K562 (cell line): Measurements from ENCODE around the gene SART1. TPM values are rescaled to one million over a fixed set of nuclear protein-coding genes. Genes with fewer than 3 reads are reported as not detected.

Experiments used
- ATAC-seq: fragments of 200-7000 bp; cut with Tn5 transposase; 3 replicates; pipeline ENCODE4 v1.9.1; 2020; ENCODE audit warnings: moderate library complexity
- BruUV-seq: library from RNA; stranded (reverse); fragments of 400-500 nt; replicated peaks from 2 replicates; lab custom pipeline; 2021; lab: Mats Ljungman, UMichigan
- CTCF ChIA-PET: fragments of 300-600 bp; formaldehyde crosslinking; extraction: SDS; loops from one replicate; lab custom pipeline; 2021; ENCODE audit warnings: low intra/inter-chr PET ratio; lab: Yijun Ruan, JAX
- POLR2A ChIA-PET: fragments of 300-600, 350-650 bp; sonication (Branson Sonifier 250); formaldehyde crosslinking; extraction: SDS; loops from one replicate; lab custom pipeline; 2021; ENCODE audit warnings: antibody characterized with exemption, inconsistent platforms; lab: Yijun Ruan, JAX
- DNase-seq, 4 experiments: peaks; one replicate each; pipeline versions ENCODE4 v3.0.0 to v3.0.0-alpha.2; 2011 to 2018; ENCODE audit warnings: low spot score in 3 of 4, mixed read lengths in 3 of 4; ENCODE audit errors: extremely low read depth in 1 of 4
- FAIRE-seq: peaks from 2 replicates; lab custom pipeline; 2011; peaks lifted over from hg19 to GRCh38; lab: Jason Lieb, UNC
- H2AFZ ChIP-seq: 2 replicates; pipeline ENCODE4 v1.6.0; 2011; ENCODE audit warnings: low read depth, low read length, control low read depth, inconsistent platforms
- H3K27ac ChIP-seq: fragments of 200-600 bp; 3 replicates; pipeline ENCODE4 v1.8.0; 2011; ENCODE audit warnings: low read depth, mild to moderate bottlenecking, control low read depth, inconsistent platforms, low read length, moderate library complexity, mixed read lengths; ENCODE audit errors: extremely low read depth
- H3K27me3 ChIP-seq, 2 experiments: fragments of 300-600 bp in 1 of 2; 2 replicates in 1 of 2; 3 replicates in 1 of 2; pipeline versions ENCODE4 v1.6.0 to v1.8.0; 2011; ENCODE audit warnings: inconsistent platforms in 2 of 2, low read length in 2 of 2, mild to moderate bottlenecking in 1 of 2, mixed read lengths in 1 of 2, moderate library complexity in 1 of 2; ENCODE audit not compliant: control insufficient read depth in 2 of 2, insufficient read depth in 2 of 2
- H3K36me3 ChIP-seq: fragments of 300-600 bp; 3 replicates; pipeline ENCODE4 v1.8.0; 2011; ENCODE audit warnings: mild to moderate bottlenecking, low read length, inconsistent platforms; ENCODE audit not compliant: control insufficient read depth, insufficient read depth
- H3K4me1 ChIP-seq, 2 experiments: fragments of 200-600 bp in 1 of 2; replicated peaks in 1 of 2; 2 replicates in 1 of 2; 3 replicates in 1 of 2; pipeline versions ENCODE4 v1.5.1 to v1.8.0; 2011; ENCODE audit warnings: inconsistent platforms in 2 of 2, low read length in 2 of 2, mild to moderate bottlenecking in 1 of 2, mixed read lengths in 1 of 2, moderate library complexity in 1 of 2; ENCODE audit not compliant: control insufficient read depth in 2 of 2, insufficient read depth in 2 of 2
- H3K4me2 ChIP-seq: 2 replicates; pipeline ENCODE4 v1.6.1; 2011; ENCODE audit warnings: low read length, control low read depth, inconsistent platforms, mixed read lengths; ENCODE audit not compliant: insufficient read depth
- H3K4me3 ChIP-seq: fragments of 200-600 bp; sonication (generic), shearing (Covaris generic); 2 replicates; pipeline ENCODE4 v1.5.1; 2016; ENCODE audit warnings: control low read depth, inconsistent platforms
- H3K79me2 ChIP-seq: fragments of 200-600 bp; 3 replicates; pipeline ENCODE4 v1.8.0; 2011; ENCODE audit warnings: low read length, inconsistent platforms; ENCODE audit not compliant: control insufficient read depth, insufficient read depth
- H3K9ac ChIP-seq, 2 experiments: 2 replicates each; pipeline versions ENCODE4 v1.6.0 to v1.6.1; 2011; ENCODE audit warnings: low read depth in 2 of 2, low read length in 2 of 2, control low read depth in 1 of 2, inconsistent platforms in 1 of 2, mild to moderate bottlenecking in 1 of 2, mixed read lengths in 1 of 2; ENCODE audit not compliant: insufficient read depth in 1 of 2
- H3K9me1 ChIP-seq: one replicate; pipeline ENCODE4 v1.6.0; 2011; ENCODE audit warnings: inconsistent platforms, mild to moderate bottlenecking, low read length, moderate library complexity; ENCODE audit not compliant: control insufficient read depth, insufficient read depth
- H3K9me3 ChIP-seq: replicated peaks from 2 replicates; pipeline ENCODE4 v1.5.1; 2011; ENCODE audit warnings: low read depth, low read length, inconsistent platforms; ENCODE audit not compliant: control insufficient read depth, insufficient read depth
- H4K20me1 ChIP-seq: replicated peaks from 2 replicates; pipeline ENCODE4 v1.6.1; 2011; ENCODE audit warnings: low read length, inconsistent platforms, mixed read lengths; ENCODE audit not compliant: control insufficient read depth, insufficient read depth
- ATF1 ChIP-seq, 2 experiments: fragments of 450-650 bp in 1 of 2; IDR thresholded peaks; 2 replicates each; pipeline ENCODE4 v1.6.1; 2016; ENCODE audit warnings: missing compliant biosample characterization in 1 of 2, missing genetic modification characterization in 1 of 2
- FOXA3 ChIP-seq, 2 experiments: fragments of 450-650 bp in 1 of 2; sonication (generic) in 1 of 2; formaldehyde crosslinking; IDR thresholded peaks in 1 of 2; conservative IDR thresholded peaks in 1 of 2; 2 replicates each; pipeline versions ENCODE4 v1.4.0 to v1.8.0; 2020 to 2022; ENCODE audit warnings: mild to moderate bottlenecking in 2 of 2, missing genetic modification reagents in 1 of 2
- HBP1 ChIP-seq: fragments of 450-650 bp; formaldehyde crosslinking; IDR thresholded peaks from 2 replicates; pipeline ENCODE4 v1.4.0; 2022; ENCODE audit warnings: missing genetic modification characterization
- HCFC1 ChIP-seq: IDR thresholded peaks from 2 replicates; pipeline ENCODE4 v1.6.1; 2012; ENCODE audit warnings: low read depth, low read length, improper control_type of control experiment
- HSF4 ChIP-seq: fragments of 250-450 bp; sonication (Bioruptor Pico); IDR thresholded peaks from 2 replicates; pipeline ENCODE4 v2.1.2; 2022; ENCODE audit warnings: mild to moderate bottlenecking, moderate library complexity, borderline replicate concordance
- LEF1 ChIP-seq: fragments of 450-650 bp; IDR thresholded peaks from 2 replicates; pipeline ENCODE4 v1.6.1; 2016; ENCODE audit warnings: mild to moderate bottlenecking
- SAFB ChIP-seq: fragments of 200-400 bp; formaldehyde crosslinking; IDR thresholded peaks from 2 replicates; pipeline ENCODE4 v1.6.1; 2017; ENCODE audit warnings: low read depth, low read length, borderline replicate concordance
- WGBS: fragments of 100-300 bp; shearing (Covaris generic); methylation state at CpG from one replicate; pipeline ENCODE4 v1.1.6; 2016; ENCODE audit warnings: low coverage, mixed read lengths; ENCODE audit not compliant: insufficient coverage; ENCODE audit errors: missing lambda C conversion rate; 5-methylcytosine and 5-hydroxymethylcytosine counted together
- in situ Hi-C: fragments of 300-500 bp; cut with MboI; formaldehyde crosslinking; loops from 4 replicates; pipeline ENCODE4 v1.15.0; 2018; ENCODE audit warnings: inconsistent platforms, mixed read lengths
- intact Hi-C: fragments of 100-400 bp; cut with micrococcal nuclease; formaldehyde crosslinking; loops from 2 replicates; pipeline ENCODE4 v1.14.2; 2022
- polyA plus RNA-seq, 8 experiments: library from polyadenylated mRNA; depleted of rRNA in 4 of 8; stranded (reverse) in 5 of 8; unstranded in 3 of 8; fragments of >200 nt; fragmentation: Nextera tagmentation in 2 of 8; fragmentation: Illumina TruSeq in 1 of 8; extraction: Ambion mirVana in 2 of 8; extraction: Trizol in 1 of 8; gene quantifications; 2 replicates each; pipeline versions ENCODE4 v1.2.1 to v1.2.3, GENCODE V29; 2011 to 2014; ENCODE audit warnings: inconsistent platforms in 1 of 8, missing spikeins in 1 of 8
- total RNA-seq, 7 experiments: library from RNA; depleted of rRNA in 6 of 7; stranded (reverse); fragments of >200 nt in 6 of 7; fragmentation: Illumina TruSeq in 2 of 7; extraction: Trizol in 2 of 7; gene quantifications; 2 replicates each; pipeline versions ENCODE4 v1.2.1 to v1.2.3, GENCODE V29; 2011 to 2021; ENCODE audit warnings: low replicate concordance in 1 of 7

The SART1 gene
- total and polyA plus RNA-seq, 9 of the 15 experiments (the other 6 are each of a cell fraction or from before 2014, with no cell fraction given): 4.8 to 84.1 (median 31.7) TPM

GRCh38 chr11:65954771-65955170 lies 6.8 kb upstream of the SART1 start (continued):
- TF ChIP-seq HBP1: no peak
- TF ChIP-seq, all 486 proteins: peak for 0

- DNase-seq: no peak
- H3K9me3 ChIP-seq: no peaks in the 10 kb centered on the region
- ChIA-PET CTCF (no interaction called here), POLR2A (interaction anchor here (0.9 to 1.9 kb wide), 4 partner anchors 34 to 65 kb away, joined by 4 to 7 read pairs (median 5); partner anchors contain the start of gene FOSL1)
- no peak for ATAC-seq
- FAIRE-seq: no peak
- peaks cover 8 to 32% of the 10 kb centered on the region in 2 experiments; a peak in 4 of 5 replicates for H3K4me1 ChIP-seq
- no peak overlapping the region for H2AFZ ChIP-seq
- intact Hi-C loops: no loop called here
- H3K4me3 ChIP-seq: no peak overlapping the region
- no peak overlapping the region for H3K27ac ChIP-seq
- WGBS: 59% methylated on average over 4 of the region's 4 CpGs
- peaks cover 3% of the 10 kb centered on the region; the same call in 1 of the 3 replicates for H3K36me3 ChIP-seq
- H3K9ac ChIP-seq: peak overlapping the region in 1 of 2 experiments; percentile 37; a peak in 2 of 4 replicates
- no peak for TF ChIP-seq SAFB
- no peak for TF ChIP-seq HSF4 (CRISPR knock-in tag)
- no peak for TF ChIP-seq HCFC1
- no peak for TF ChIP-seq FOXA3 (CRISPR knock-in tag; conservative IDR thresholded peaks at IDR 0.05 in 1 of 2, IDR thresholded peaks at IDR 0.05 in 1 of 2)
- no peak for TF ChIP-seq ATF1 (CRISPR knock-in tag; IDR thresholded peaks at IDR 0.05)
- TF ChIP-seq ATF1 (tag; IDR thresholded peaks at IDR 0.05): no peak
- TF ChIP-seq LEF1: no peak
- in situ Hi-C loops: no loop called here
- H4K20me1 ChIP-seq: no peaks in the 10 kb centered on the region
- peaks cover 23% of the 10 kb centered on the region for H3K79me2 ChIP-seq
- BruUV-seq: no TSS peak
- no peaks in the 10 kb centered on the region for H3K27me3 ChIP-seq
- H3K9me1 ChIP-seq: peaks cover 3% of the 10 kb centered on the region
- H3K4me2 ChIP-seq: no peak overlapping the region
Measured at GRCh38 chr11:65958291-65958690, 3.2 kb upstream of the SART1 start.
